H7 (cell line): ENCODE data around the gene ROS1. TPM values are rescaled to one million over a fixed set of nuclear protein-coding genes. Genes with fewer than 3 reads are reported as not detected.
"Not testable (repeated sequence)": the region's sequence is repeated elsewhere in the genome, so short reads cannot be mapped to it uniquely, and the experiment has no call there.

Experiments
- DNase-seq: peaks from one replicate; pipeline ENCODE4 v3.0.0; 2012
- H3K27me3 ChIP-seq: 2 replicates; pipeline ENCODE4 v1.6.0; 2011; ENCODE audit warnings: mild to moderate bottlenecking, low read length; ENCODE audit not compliant: control insufficient read depth, insufficient read depth
- H3K36me3 ChIP-seq: replicated peaks from 2 replicates; pipeline ENCODE4 v1.5.1; 2011; ENCODE audit warnings: low read length; ENCODE audit not compliant: control insufficient read depth, insufficient read depth
- H3K4me3 ChIP-seq: 2 replicates; pipeline ENCODE4 v1.5.1; 2011; ENCODE audit warnings: low read depth, mild to moderate bottlenecking, control low read depth, low read length, moderate library complexity; ENCODE audit not compliant: insufficient read depth
- total RNA-seq: library from RNA; depleted of rRNA; stranded (reverse); fragments of >200 nt; shearing (Covaris generic); gene quantifications from 2 replicates; pipeline ENCODE4 v1.2.3, GENCODE V29; 2014

The ROS1 gene
- total RNA-seq, 1 experiment from 2014 or later = not detected

GRCh38 chr6:117449549-117450439 is 24.1 kb upstream of the ROS1 start:
- DNase-seq = peak; percentile 18
- Histone ChIP-seq H3K27me3 (no peaks in the 10 kb centered on the region), H3K4me3 (no peak overlapping the region), H3K36me3 (no peaks in the 10 kb centered on the region)

GRCh38 chr6:117448732-117449485 is 23.2 kb upstream of the ROS1 start:
- Histone ChIP-seq H3K36me3 (no peaks in the 10 kb centered on the region), H3K4me3 (no peak overlapping the region), H3K27me3 (no peaks in the 10 kb centered on the region)
- no peak for DNase-seq

GRCh38 chr6:117448011-117448410 is 22.3 kb upstream of the ROS1 start:
- DNase-seq = no peak
- H3K4me3 ChIP-seq = no peak overlapping the region
- H3K36me3 ChIP-seq = no peaks in the 10 kb centered on the region
- no peaks in the 10 kb centered on the region for H3K27me3 ChIP-seq

- Histone ChIP-seq H3K36me3 (no peaks in the 10 kb centered on the region), H3K27me3 (no peaks in the 10 kb centered on the region), H3K4me3 (no peak overlapping the region)
- no peak for DNase-seq
Measured at GRCh38 chr6:117446861-117447260, 21.1 kb upstream of the ROS1 start.

- DNase-seq = no peak
- no peaks in the 10 kb centered on the region for H3K36me3 ChIP-seq
- no peak overlapping the region for H3K4me3 ChIP-seq
- H3K27me3 ChIP-seq = no peaks in the 10 kb centered on the region
Measured at GRCh38 chr6:117444600-117444999, 18.9 kb upstream of the ROS1 start.

- H3K4me3 ChIP-seq, H3K27me3 ChIP-seq, DNase-seq, H3K36me3 ChIP-seq: not testable (repeated sequence)
Measured at GRCh38 chr6:117442313-117442712, 16.6 kb upstream of the ROS1 start.

GRCh38 chr6:117441824-117442264 is 16.1 kb upstream of the ROS1 start:
- H3K27me3 ChIP-seq = no peaks in the 10 kb centered on the region
- DNase-seq = no peak
- H3K4me3 ChIP-seq = no peak overlapping the region
- no peaks in the 10 kb centered on the region for H3K36me3 ChIP-seq

GRCh38 chr6:117440706-117441525 is 15.2 kb upstream of the ROS1 start:
- Histone ChIP-seq H3K27me3 (no peaks in the 10 kb centered on the region), H3K36me3 (no peaks in the 10 kb centered on the region), H3K4me3 (no peak overlapping the region)
- no peak for DNase-seq

- Histone ChIP-seq H3K4me3 (no peak overlapping the region), H3K27me3 (no peaks in the 10 kb centered on the region), H3K36me3 (no peaks in the 10 kb centered on the region)
- DNase-seq = no peak
Measured at GRCh38 chr6:117432273-117432672, 6.5 kb upstream of the ROS1 start.

- H3K27me3 ChIP-seq = no peaks in the 10 kb centered on the region
- no peak overlapping the region for H3K4me3 ChIP-seq
- no peaks in the 10 kb centered on the region for H3K36me3 ChIP-seq
- DNase-seq = no peak
Measured at GRCh38 chr6:117423754-117424153, 2.0 kb downstream of the ROS1 start.

GRCh38 chr6:117418320-117418719 is 7.4 kb downstream of the ROS1 start:
- DNase-seq = no peak
- no peaks in the 10 kb centered on the region for H3K36me3 ChIP-seq
- H3K27me3 ChIP-seq = no peaks in the 10 kb centered on the region; the same call in 1 of the 2 replicates
- H3K4me3 ChIP-seq = no peak overlapping the region

- no peak for DNase-seq
- Histone ChIP-seq H3K27me3 (no peaks in the 10 kb centered on the region; the same call in 1 of the 2 replicates), H3K36me3 (no peaks in the 10 kb centered on the region), H3K4me3 (no peak overlapping the region)
Measured at GRCh38 chr6:117417851-117418250, 7.9 kb downstream of the ROS1 start.

GRCh38 chr6:117414770-117415169 is 11.0 kb downstream of the ROS1 start:
- DNase-seq = no peak
- Histone ChIP-seq H3K36me3 (no peaks in the 10 kb centered on the region), H3K27me3 (no peaks in the 10 kb centered on the region; the same call in 1 of the 2 replicates), H3K4me3 (no peak overlapping the region)

GRCh38 chr6:117411474-117411873 is 14.3 kb downstream of the ROS1 start:
- Histone ChIP-seq H3K27me3 (no peaks in the 10 kb centered on the region), H3K36me3 (no peaks in the 10 kb centered on the region), H3K4me3 (no peak overlapping the region)
- no peak for DNase-seq
